Lower lobe of right lung (tissue), 2 donors: Measurements from ENCODE around the gene ISCA2. TPM values are rescaled to one million over a fixed set of nuclear protein-coding genes. Genes with fewer than 3 reads are reported as not detected.
A peak's percentile ranks its signal among the peaks of the same experiment; 100 is the strongest.

Experiments
- ATAC-seq, 2 donors: fragments of 200-7000 bp; cut with Tn5 transposase; one replicate each; pipeline ENCODE4 v1.9.1; 2020 to 2022; ENCODE audit warnings: mild to moderate bottlenecking in 2 of 2, moderate library complexity in 2 of 2
- DNase-seq: peaks from one replicate; pipeline ENCODE4 v3.0.0-alpha.2; 2020
- H3K27ac ChIP-seq: fragments of 200-600 bp; one replicate; pipeline ENCODE4 v1.8.0; 2022
- H3K27me3 ChIP-seq: fragments of 200-600 bp; one replicate; pipeline ENCODE4 v1.8.0; 2022; ENCODE audit warnings: low read depth
- H3K36me3 ChIP-seq: fragments of 200-600 bp; one replicate; pipeline ENCODE4 v1.8.0; 2022; ENCODE audit warnings: mild to moderate bottlenecking
- H3K4me1 ChIP-seq: fragments of 200-600 bp; one replicate; pipeline ENCODE4 v1.8.0; 2022
- H3K4me3 ChIP-seq: fragments of 200-600 bp; one replicate; pipeline ENCODE4 v1.8.0; 2022; ENCODE audit warnings: mild to moderate bottlenecking
- H3K9me3 ChIP-seq: fragments of 200-600 bp; one replicate; pipeline ENCODE4 v1.8.0; 2022
- CTCF ChIP-seq: fragments of 200-600 bp; IDR thresholded peaks from one replicate; pipeline ENCODE4 v1.8.0; 2022; ENCODE audit warnings: antibody characterized with exemption, mild to moderate bottlenecking
- intact Hi-C: fragments of 100-400 bp; cut with DNase I; formaldehyde crosslinking; loops from one replicate; pipeline ENCODE4 v1.11.0; 2022
- total RNA-seq: library from RNA; stranded (reverse); fragmentation: NEBNext Ultra II Directional; extraction: Animal tissue kit (Norgen Biotek cat#: 25700); gene quantifications from one replicate; pipeline ENCODE4 v1.2.1, GENCODE V29; 2021
- donor health status: DM: no; HTN: yes; CAD: no; lungs with severe emphysema.

Gene ISCA2
- total RNA-seq, 1 donor from 2014 or later = 23.4 TPM

GRCh38 chr14:74508292-74508731 lies 14.7 kb downstream of the ISCA2 start:
- intact Hi-C loops = no loop called here

GRCh38 chr14:74508844-74509428 lies 15.4 kb downstream of the ISCA2 start:
- no peak overlapping the region for H3K27ac ChIP-seq
- intact Hi-C loops = no loop called here
- no peak for TF ChIP-seq CTCF
- peak; percentile 35 for DNase-seq
- no peak for ATAC-seq
- no peaks in the 10 kb centered on the region for H3K27me3 ChIP-seq
- H3K4me1 ChIP-seq = peaks cover 4% of the 10 kb centered on the region
- H3K4me3 ChIP-seq = no peak overlapping the region
- H3K36me3 ChIP-seq = no peaks in the 10 kb centered on the region
- H3K9me3 ChIP-seq = no peaks in the 10 kb centered on the region

More at GRCh38 chr14:74508292-74508731, 14.7 kb downstream of the ISCA2 start:
- no peak for TF ChIP-seq CTCF
- Histone ChIP-seq H3K4me3 (no peak overlapping the region), H3K4me1 (no peaks in the 10 kb centered on the region), H3K27me3 (no peaks in the 10 kb centered on the region), H3K9me3 (no peaks in the 10 kb centered on the region), H3K27ac (no peak overlapping the region), H3K36me3 (no peaks in the 10 kb centered on the region)
- DNase-seq (no peak), ATAC-seq (peak in 1 of 2 donors; percentile 20)

GRCh38 chr14:74509587-74510222 lies 16.1 kb downstream of the ISCA2 start:
- Histone ChIP-seq H3K4me1 (peaks cover 12% of the 10 kb centered on the region), H3K27ac (no peak overlapping the region), H3K27me3 (no peaks in the 10 kb centered on the region), H3K36me3 (no peaks in the 10 kb centered on the region), H3K4me3 (no peak overlapping the region), H3K9me3 (no peaks in the 10 kb centered on the region)
- DNase-seq = peak; percentile 28
- intact Hi-C loops = no loop called here
- ATAC-seq = no peak
- no peak for TF ChIP-seq CTCF

GRCh38 chr14:74510223-74510931 lies 16.8 kb downstream of the ISCA2 start:
- Histone ChIP-seq H3K4me3 (no peak overlapping the region), H3K27me3 (no peaks in the 10 kb centered on the region), H3K4me1 (peaks cover 17% of the 10 kb centered on the region), H3K9me3 (no peaks in the 10 kb centered on the region), H3K36me3 (no peaks in the 10 kb centered on the region), H3K27ac (no peak overlapping the region)
- ATAC-seq (no peak), DNase-seq (peak; percentile 20)
- no peak for TF ChIP-seq CTCF
- intact Hi-C loops = no loop called here

- H3K9me3 ChIP-seq = no peaks in the 10 kb centered on the region
- intact Hi-C loops = no loop called here
- ATAC-seq (no peak), DNase-seq (peak; percentile 31)
- H3K4me3 ChIP-seq = no peak overlapping the region
- TF ChIP-seq CTCF = no peak
- peaks cover 17% of the 10 kb centered on the region for H3K4me1 ChIP-seq
- no peaks in the 10 kb centered on the region for H3K36me3 ChIP-seq
- H3K27me3 ChIP-seq = no peaks in the 10 kb centered on the region
- H3K27ac ChIP-seq = no peak overlapping the region
These were observed 17.4 kb downstream of the ISCA2 start for GRCh38 chr14:74510959-74511409.
